IMR-90 (cell line): ENCODE data around the gene TEDC1. TPM values are rescaled to one million over a fixed set of nuclear protein-coding genes. Genes with fewer than 3 reads are reported as not detected.

Experiments
- ATAC-seq: fragments of 200-7000 bp; cut with Tn5 transposase; 2 replicates; pipeline ENCODE4 v1.9.1; 2020; ENCODE audit warnings: low read depth, mild to moderate bottlenecking, moderate library complexity
- BruUV-seq: library from RNA; stranded (reverse); fragments of 400-500 nt; replicated peaks from 2 replicates; lab custom pipeline; 2021; lab: Mats Ljungman, UMichigan
- CTCF ChIA-PET: fragments of 300-600 bp; formaldehyde crosslinking; extraction: SDS; loops from one replicate; lab custom pipeline; 2021; ENCODE audit warnings: antibody characterized with exemption; lab: Yijun Ruan, JAX
- POLR2A ChIA-PET: fragments of 300-600 bp; sonication (Branson Sonifier 250); formaldehyde crosslinking; loops from one replicate; lab custom pipeline; 2022; ENCODE audit warnings: antibody characterized with exemption; ENCODE audit not compliant: unreplicated experiment; lab: Charles Lee
- DNase-seq: peaks from one replicate; pipeline ENCODE4 v3.0.0; 2013
- H2AFZ ChIP-seq: replicated peaks from 2 replicates; pipeline ENCODE3; 2013; ENCODE audit warnings: low read length, mild to moderate bottlenecking; ENCODE audit not compliant: poor library complexity
- H2AK5ac ChIP-seq: 2 replicates; pipeline ENCODE4 v1.6.1; 2013; ENCODE audit warnings: low read depth, low read length, inconsistent platforms
- H2AK9ac ChIP-seq: replicated peaks from 2 replicates; pipeline ENCODE3; 2013; ENCODE audit warnings: mild to moderate bottlenecking, low read depth, low read length, moderate library complexity; ENCODE audit not compliant: poor library complexity
- H2BK120ac ChIP-seq: 2 replicates; pipeline ENCODE4 v1.6.1; 2013; ENCODE audit warnings: low read depth, low read length, inconsistent platforms
- H2BK15ac ChIP-seq: 3 replicates; pipeline ENCODE4 v1.6.1; 2013; ENCODE audit warnings: low read depth, low read length, inconsistent platforms
- H2BK20ac ChIP-seq: 2 replicates; pipeline ENCODE4 v1.6.1; 2013; ENCODE audit warnings: low read depth, mild to moderate bottlenecking, inconsistent platforms, low read length, moderate library complexity
- H2BK5ac ChIP-seq: 2 replicates; pipeline ENCODE4 v1.6.1; 2013; ENCODE audit warnings: mild to moderate bottlenecking, low read depth, low read length, inconsistent platforms; ENCODE audit not compliant: poor library complexity, severe bottlenecking
- H3K14ac ChIP-seq: replicated peaks from 2 replicates; pipeline ENCODE4 v1.6.1; 2013; ENCODE audit warnings: low read depth, low read length, inconsistent platforms
- H3K18ac ChIP-seq: 2 replicates; pipeline ENCODE4 v1.6.1; 2013; ENCODE audit warnings: low read depth, low read length, control low read depth
- H3K23ac ChIP-seq: 2 replicates; pipeline ENCODE4 v1.6.1; 2013; ENCODE audit warnings: low read depth, low read length, inconsistent platforms
- H3K27ac ChIP-seq: 2 replicates; pipeline ENCODE4 v1.5.1; 2013; ENCODE audit warnings: mild to moderate bottlenecking, control low read depth, low read length; ENCODE audit not compliant: insufficient read depth
- H3K27me3 ChIP-seq: 2 replicates; pipeline ENCODE4 v1.6.1; 2013; ENCODE audit warnings: low read length; ENCODE audit not compliant: control insufficient read depth, insufficient read depth
- H3K36me3 ChIP-seq: 2 replicates; pipeline ENCODE4 v1.6.1; 2013; ENCODE audit warnings: low read length, mixed read lengths; ENCODE audit not compliant: control insufficient read depth, insufficient read depth
- H3K4ac ChIP-seq: 2 replicates; pipeline ENCODE4 v1.6.1; 2013; ENCODE audit warnings: low read depth, low read length, inconsistent platforms
- H3K4me1 ChIP-seq: 2 replicates; pipeline ENCODE4 v1.6.1; 2013; ENCODE audit warnings: low read length, mixed read lengths; ENCODE audit not compliant: control insufficient read depth, insufficient read depth
- H3K4me2 ChIP-seq: 2 replicates; pipeline ENCODE4 v1.6.1; 2013; ENCODE audit warnings: low read depth, mild to moderate bottlenecking, control low read depth, low read length, moderate library complexity
- H3K4me3 ChIP-seq: 2 replicates; pipeline ENCODE4 v1.5.1; 2013; ENCODE audit warnings: low read depth, mild to moderate bottlenecking, control low read depth, low read length, moderate library complexity; ENCODE audit not compliant: insufficient read depth
- H3K56ac ChIP-seq: 2 replicates; pipeline ENCODE4 v1.6.1; 2013; ENCODE audit warnings: low read length, inconsistent platforms; ENCODE audit not compliant: insufficient read depth; ENCODE audit errors: extremely low read depth
- H3K79me1 ChIP-seq, 2 experiments: 2 replicates each; pipeline ENCODE4 v1.6.1; 2013; ENCODE audit warnings: low read length in 2 of 2, inconsistent platforms in 1 of 2, low read depth in 1 of 2
- H3K9ac ChIP-seq: 2 replicates; pipeline ENCODE4 v1.6.1; 2013; ENCODE audit warnings: low read depth, low read length, control low read depth
- H3K9me1 ChIP-seq: 2 replicates; pipeline ENCODE4 v1.6.1; 2013; ENCODE audit warnings: low read length, inconsistent platforms; ENCODE audit not compliant: insufficient read depth
- H3K9me3 ChIP-seq: 2 replicates; pipeline ENCODE4 v1.6.1; 2013; ENCODE audit warnings: low read length; ENCODE audit not compliant: control insufficient read depth, insufficient read depth
- H4K20me1 ChIP-seq: 2 replicates; pipeline ENCODE4 v1.6.1; 2013; ENCODE audit warnings: low read length, inconsistent platforms; ENCODE audit not compliant: insufficient read depth
- H4K5ac ChIP-seq: 2 replicates; pipeline ENCODE4 v1.6.1; 2013; ENCODE audit warnings: mild to moderate bottlenecking, low read depth, low read length, control low read depth
- H4K8ac ChIP-seq, 2 experiments: 2 replicates each; pipeline ENCODE4 v1.6.1; 2013; ENCODE audit warnings: low read depth in 2 of 2, low read length in 2 of 2, control low read depth in 1 of 2, inconsistent platforms in 1 of 2
- H4K91ac ChIP-seq: 2 replicates; pipeline ENCODE4 v1.6.1; 2013; ENCODE audit warnings: low read depth, low read length, inconsistent platforms; ENCODE audit not compliant: insufficient read depth
- CEBPB ChIP-seq: IDR thresholded peaks from 2 replicates; pipeline ENCODE4 v1.6.1; 2012; ENCODE audit warnings: low read depth, low read length, improper control_type of control experiment
- CHD1 ChIP-seq: IDR thresholded peaks from 2 replicates; pipeline ENCODE4 v1.6.1; 2012; ENCODE audit warnings: low read depth, low read length, improper control_type of control experiment
- FOS ChIP-seq: fragments of 150-350 bp; IDR thresholded peaks from 2 replicates; pipeline ENCODE4 v1.6.1; 2016; ENCODE audit warnings: low read depth, low read length
- MAFK ChIP-seq: IDR thresholded peaks from 2 replicates; pipeline ENCODE4 v1.6.1; 2012; ENCODE audit warnings: low read depth, low read length, improper control_type of control experiment
- MAZ ChIP-seq: IDR thresholded peaks from 2 replicates; pipeline ENCODE4 v1.6.1; 2012; ENCODE audit warnings: low read depth, mild to moderate bottlenecking, low read length, improper control_type of control experiment, moderate library complexity, borderline replicate concordance
- MXI1 ChIP-seq: IDR thresholded peaks from 2 replicates; pipeline ENCODE4 v1.6.1; 2012; ENCODE audit warnings: low read depth, mild to moderate bottlenecking, low read length, moderate library complexity, borderline replicate concordance
- NFE2L2 ChIP-seq: fragments of 150-350 bp; IDR thresholded peaks from 2 replicates; pipeline ENCODE4 v1.6.1; 2016; ENCODE audit warnings: low read depth, mild to moderate bottlenecking, low read length
- POLR2A ChIP-seq: IDR thresholded peaks from 2 replicates; pipeline ENCODE4 v1.6.1; 2012; ENCODE audit warnings: mild to moderate bottlenecking, low read depth, low read length
- RCOR1 ChIP-seq: IDR thresholded peaks from 2 replicates; pipeline ENCODE4 v1.6.1; 2012; ENCODE audit warnings: mild to moderate bottlenecking, low read length, improper control_type of control experiment; ENCODE audit not compliant: insufficient replicate concordance
- SMC3 ChIP-seq: fragments of 150-350 bp; IDR thresholded peaks from 2 replicates; pipeline ENCODE4 v1.6.1; 2016; ENCODE audit warnings: low read depth, mild to moderate bottlenecking, antibody characterized with exemption, low read length, moderate library complexity
- USF2 ChIP-seq: fragments of 150-350 bp; IDR thresholded peaks from 2 replicates; pipeline ENCODE4 v1.6.1; 2017; ENCODE audit warnings: mild to moderate bottlenecking, antibody characterized with exemption, low read length, low read depth
- WGBS, 2 experiments: methylation state at CpG; one replicate each; pipeline versions ENCODE4 v1.1.5 to v1.1.7; 2013; ENCODE audit warnings: missing lambda C conversion rate in 2 of 2; ENCODE audit not compliant: insufficient read length in 1 of 2; ENCODE audit errors: extremely low coverage in 2 of 2; 5-methylcytosine and 5-hydroxymethylcytosine counted together
- dilution Hi-C: fragments of 300-500 bp; cut with HindIII; formaldehyde crosslinking; loops from one replicate; pipeline ENCODE4 v1.14.3; 2018; ENCODE audit warnings: low sequenced_read_pairs; ENCODE audit not compliant: unreplicated experiment
- in situ Hi-C: fragments of 300-500 bp; cut with MboI; formaldehyde crosslinking; loops from 3 replicates; pipeline ENCODE4 v1.14.3; 2019; ENCODE audit warnings: low sequenced_read_pairs, inconsistent platforms, mixed read lengths
- intact Hi-C: fragments of 100-400 bp; cut with micrococcal nuclease; formaldehyde crosslinking; loops from 2 replicates; pipeline ENCODE4 v1.10.0; 2022
- polyA plus RNA-seq, 3 experiments: library from polyadenylated mRNA; depleted of rRNA; stranded (reverse); fragments of >200 nt; gene quantifications; 2 replicates each; pipeline ENCODE4 v1.2.3, GENCODE V29; 2012; ENCODE audit warnings: low replicate concordance in 1 of 3
- total RNA-seq: library from RNA; depleted of rRNA; stranded (reverse); fragments of >200 nt; gene quantifications from 2 replicates; pipeline ENCODE4 v1.2.3, GENCODE V29; 2012
- TF ChIP-seq, protein P1 (sequence below): fragments of 150-350 bp; IDR thresholded peaks from 2 replicates; pipeline ENCODE4 v1.6.1; 2016; ENCODE audit warnings: low read depth, mild to moderate bottlenecking, low read length, moderate library complexity, borderline replicate concordance

Gene TEDC1
- total and polyA plus RNA-seq, 2 of the 4 experiments (the other 2 are of a cell fraction), result 5.7 to 6.4 TPM

DNA sequence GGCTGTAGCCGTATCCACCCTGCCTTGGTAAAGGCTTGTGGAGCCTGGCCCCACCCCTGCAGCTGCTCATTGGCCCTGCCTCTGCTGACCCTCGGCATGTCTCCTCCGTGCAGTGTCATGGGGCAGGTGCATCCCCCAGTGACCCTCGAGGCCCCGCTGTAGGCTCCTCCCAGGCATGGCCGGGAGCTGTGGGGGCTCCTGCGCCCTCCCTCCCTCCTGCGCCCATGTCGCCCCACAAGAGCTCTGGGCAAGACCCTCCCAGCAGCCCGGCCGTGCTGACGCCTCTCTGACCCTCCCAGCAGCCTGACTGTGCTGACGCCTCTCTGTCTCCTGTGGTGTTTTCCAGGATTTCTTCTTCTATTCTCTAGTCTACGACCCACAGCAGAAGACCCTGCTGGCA, 37.2 kb upstream of the TEDC1 start:
- no peak overlapping the region for H3K4me2 ChIP-seq
- no peaks in the 10 kb centered on the region for H3K9me3 ChIP-seq
- no peak overlapping the region for H2BK15ac ChIP-seq
- H4K8ac ChIP-seq, result no peak overlapping the region
- H3K18ac ChIP-seq, result no peak overlapping the region
- no peak overlapping the region for H2AFZ ChIP-seq
- DNase-seq (no peak), ATAC-seq (no peak)
- H3K14ac ChIP-seq, result no peak overlapping the region
- H2BK5ac ChIP-seq, result no peak overlapping the region
- H3K79me1 ChIP-seq, result peaks cover 5 to 14% of the 10 kb centered on the region in 2 experiments; a peak in 2 of 4 replicates
- H4K91ac ChIP-seq, result no peak overlapping the region
- ChIA-PET CTCF (no interaction called here), POLR2A (no interaction called here)
- H3K36me3 ChIP-seq, result peaks cover 58% of the 10 kb centered on the region
- no peak overlapping the region for H3K4ac ChIP-seq
- H3K27ac ChIP-seq, result no peak overlapping the region
- no peak overlapping the region for H2BK20ac ChIP-seq
- H2AK5ac ChIP-seq, result no peak overlapping the region
- no peak overlapping the region for H3K56ac ChIP-seq
- WGBS, 2 experiments, result 92% methylated on average over 5 of the region's 14 CpGs; no CpG with 5 or more reads in 1 of the 2 experiments
- BruUV-seq, result no TSS peak
- H3K4me3 ChIP-seq, result no peak overlapping the region
- no peaks in the 10 kb centered on the region for H3K4me1 ChIP-seq
- no peak overlapping the region for H3K9ac ChIP-seq
- H4K20me1 ChIP-seq, result peaks cover 1% of the 10 kb centered on the region; the same call in 1 of the 2 replicates
- H4K5ac ChIP-seq, result no peak overlapping the region
- no peak for TF ChIP-seq CEBPB
- TF ChIP-seq NFE2L2, result no peak
- TF ChIP-seq RCOR1, result no peak
- TF ChIP-seq, protein P1, sequence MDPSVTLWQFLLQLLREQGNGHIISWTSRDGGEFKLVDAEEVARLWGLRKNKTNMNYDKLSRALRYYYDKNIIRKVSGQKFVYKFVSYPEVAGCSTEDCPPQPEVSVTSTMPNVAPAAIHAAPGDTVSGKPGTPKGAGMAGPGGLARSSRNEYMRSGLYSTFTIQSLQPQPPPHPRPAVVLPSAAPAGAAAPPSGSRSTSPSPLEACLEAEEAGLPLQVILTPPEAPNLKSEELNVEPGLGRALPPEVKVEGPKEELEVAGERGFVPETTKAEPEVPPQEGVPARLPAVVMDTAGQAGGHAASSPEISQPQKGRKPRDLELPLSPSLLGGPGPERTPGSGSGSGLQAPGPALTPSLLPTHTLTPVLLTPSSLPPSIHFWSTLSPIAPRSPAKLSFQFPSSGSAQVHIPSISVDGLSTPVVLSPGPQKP, result no peak
- TF ChIP-seq POLR2A, result no peak
- TF ChIP-seq CHD1, result no peak
- no peak for TF ChIP-seq USF2
- no peak for TF ChIP-seq SMC3
- TF ChIP-seq MAFK, result no peak
- no peak for TF ChIP-seq FOS
- TF ChIP-seq MAZ, result no peak
- no peak for TF ChIP-seq MXI1
- intact Hi-C loops, result no loop called here
- H3K23ac ChIP-seq, result no peak overlapping the region
- in situ Hi-C loops, result no loop called here
- no peaks in the 10 kb centered on the region for H3K27me3 ChIP-seq
- H2AK9ac ChIP-seq, result no peak overlapping the region
- dilution Hi-C loops, result no loop called here
- H3K9me1 ChIP-seq, result no peaks in the 10 kb centered on the region
- no peak overlapping the region for H2BK120ac ChIP-seq
